HEK293T (cell line): Measurements from ENCODE around the gene CISTR.

Source experiments
- BHLHE40 ChIP-seq: fragments of 450-650 bp; IDR thresholded peaks from 2 replicates; pipeline ENCODE4 v1.6.1; 2016; ENCODE audit warnings: mild to moderate bottlenecking, moderate library complexity, borderline replicate concordance
- ELF4 ChIP-seq: fragments of 450-650 bp; IDR thresholded peaks from 2 replicates; pipeline ENCODE4 v1.6.1; 2017; ENCODE audit warnings: antibody characterized with exemption
- FOXK2 ChIP-seq: fragments of 450-650 bp; IDR thresholded peaks from 2 replicates; pipeline ENCODE4 v1.6.1; 2016; ENCODE audit warnings: mild to moderate bottlenecking
- FOXM1 ChIP-seq: fragments of 450-650 bp; IDR thresholded peaks from 2 replicates; pipeline ENCODE4 v1.6.1; 2017; ENCODE audit warnings: mild to moderate bottlenecking, borderline replicate concordance
- HDGF ChIP-seq: fragments of 450-650 bp; IDR thresholded peaks from 2 replicates; pipeline ENCODE4 v1.6.1; 2017; ENCODE audit warnings: antibody characterized with exemption, borderline replicate concordance
- NFRKB ChIP-seq: fragments of 450-650 bp; IDR thresholded peaks from 2 replicates; pipeline ENCODE4 v1.6.1; 2016; ENCODE audit warnings: mild to moderate bottlenecking, moderate library complexity
- PKNOX1 ChIP-seq: fragments of 450-650 bp; IDR thresholded peaks from 2 replicates; pipeline ENCODE4 v1.6.1; 2016
- SP1 ChIP-seq: fragments of 450-650 bp; IDR thresholded peaks from 2 replicates; pipeline ENCODE4 v1.6.1; 2017
- TARDBP ChIP-seq: fragments of 450-650 bp; IDR thresholded peaks from 2 replicates; pipeline ENCODE4 v1.6.1; 2016
- ZNF384 ChIP-seq: fragments of 450-650 bp; IDR thresholded peaks from 2 replicates; pipeline ENCODE4 v1.6.1; 2016

DNA sequence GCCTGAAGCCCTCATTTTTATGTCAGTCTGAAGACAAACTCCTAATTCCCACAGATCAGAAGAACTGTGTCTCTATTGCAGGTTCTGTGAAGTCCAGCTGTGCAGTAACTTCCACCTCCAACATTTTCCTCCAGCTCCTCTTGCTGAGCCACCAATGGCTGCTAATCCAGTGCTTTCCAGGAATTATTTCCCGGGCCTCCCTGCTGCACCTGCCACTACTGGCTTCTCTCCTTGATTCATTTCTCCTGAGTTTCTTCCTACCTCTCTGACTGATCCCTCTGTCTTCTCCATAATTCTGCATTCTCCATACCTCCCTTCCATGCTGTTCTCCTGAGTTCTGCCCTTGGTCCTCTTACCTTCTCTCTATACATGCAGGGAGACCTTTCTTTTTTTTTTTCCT lies 45.7 kb downstream of the CISTR start:
- TF ChIP-seq ZNF384 (no peak), SP1 (no peak), BHLHE40 (no peak), NFRKB (no peak), TARDBP (no peak), FOXM1 (no peak), FOXK2 (no peak), HDGF (no peak), PKNOX1 (no peak), ELF4 (no peak)
